Gastrocnemius medialis (tissue), 4 donors: ENCODE measurements around the gene PRKCZ.

Source experiments
- CTCF ChIP-seq, 5 experiments: fragments of 450-650 bp in 3 of 5; fragments of 200-600 bp in 2 of 5; sonication (generic) in 2 of 5; IDR thresholded peaks in 4 of 5; conservative IDR thresholded peaks in 1 of 5; 1 replicate in 4 of 5; 2 replicates in 1 of 5; pipeline ENCODE4 v1.5.1; 2016 to 2019; ENCODE audit warnings: antibody characterized with exemption in 5 of 5, mild to moderate bottlenecking in 3 of 5, moderate library complexity in 3 of 5
- POLR2A ChIP-seq, 2 donors: fragments of 450-650 bp; IDR thresholded peaks; one replicate each; pipeline ENCODE4 v1.6.1; 2017; ENCODE audit warnings: antibody characterized with exemption in 2 of 2, mild to moderate bottlenecking in 2 of 2, moderate library complexity in 2 of 2

GRCh38 chr1:2110191-2110737, 60.1 kb downstream of the PRKCZ start:
- TF ChIP-seq CTCF (IDR thresholded peaks at IDR 0.05 in 4 of 5, conservative IDR thresholded peaks at IDR 0.05 in 1 of 5) = no peak
- no peak for TF ChIP-seq POLR2A (IDR thresholded peaks at IDR 0.05)
